ENCODE results near the gene TPD52L2. TPM values are rescaled to one million over a fixed set of nuclear protein-coding genes. Genes with fewer than 3 reads are reported as not detected.

Gene TPD52L2
- total and polyA plus RNA-seq, 4 donors, result 38.5 to 109 (median 69.9) TPM

DNA sequence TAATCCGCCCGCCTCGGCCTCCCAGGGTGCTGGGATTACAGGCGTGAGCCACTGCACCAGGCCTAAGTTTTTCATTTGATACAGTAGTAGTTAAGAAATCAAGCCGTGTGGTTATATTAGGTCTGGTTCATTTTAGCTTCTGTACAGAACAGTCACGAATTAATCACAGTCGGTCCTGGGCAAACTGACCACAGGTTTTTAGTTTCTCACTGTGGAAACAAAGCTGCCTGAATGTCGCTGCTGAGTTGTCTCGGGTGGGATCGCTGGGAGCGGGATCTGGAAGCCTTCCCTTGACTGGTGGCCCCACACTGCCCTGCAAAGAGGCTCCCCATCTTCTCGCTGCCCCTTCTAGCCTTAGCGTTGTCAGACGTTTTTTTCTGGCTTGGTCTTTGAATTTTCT lies 72.5 kb downstream of the TPD52L2 start:
- Histone ChIP-seq H3K36me3 (ENCODE audit: control insufficient read depth, insufficient read depth, low read length) (peaks cover 85% of the 10 kb centered on the region), H3K27me3 (ENCODE audit: control insufficient read depth, insufficient read depth, low read length) (no peaks in the 10 kb centered on the region), H3K9me3 (ENCODE audit: control insufficient read depth, insufficient read depth, low read length) (no peaks in the 10 kb centered on the region), H3K4me1 (ENCODE audit: control insufficient read depth, insufficient read depth, low read length) (peaks cover under 1% of the 10 kb centered on the region), H3K27ac (ENCODE audit: low read depth, low read length) (no peak overlapping the region), H3K4me3 (ENCODE audit: low read depth, low read length) (no peak overlapping the region)
- WGBS (ENCODE audit: insufficient coverage), result 90% methylated on average over 12 of the region's 14 CpGs
- DNase-seq (ENCODE audit: low read depth in 4 of 6, low spot score in 6 of 6), result no peak

- no peaks in the 10 kb centered on the region for H3K27me3 ChIP-seq (ENCODE audit: control insufficient read depth, insufficient read depth, low read length)
- 79% methylated on average over 27 of the region's 33 CpGs for WGBS (ENCODE audit: insufficient coverage)
- H3K27ac ChIP-seq (ENCODE audit: low read depth, low read length), result no peak overlapping the region
- H3K36me3 ChIP-seq (ENCODE audit: control insufficient read depth, insufficient read depth, low read length), result peaks cover 88% of the 10 kb centered on the region
- DNase-seq (ENCODE audit: low read depth in 4 of 6, low spot score in 6 of 6), result no peak
- H3K4me1 ChIP-seq (ENCODE audit: control insufficient read depth, insufficient read depth, low read length), result peaks cover 10% of the 10 kb centered on the region
- H3K9me3 ChIP-seq (ENCODE audit: control insufficient read depth, insufficient read depth, low read length), result no peaks in the 10 kb centered on the region
- no peak overlapping the region for H3K4me3 ChIP-seq (ENCODE audit: low read depth, low read length)
Measured at GRCh38 chr20:63939061-63939935, 74.2 kb downstream of the TPD52L2 start.

- peaks cover 10% of the 10 kb centered on the region for H3K4me1 ChIP-seq (ENCODE audit: control insufficient read depth, insufficient read depth, low read length)
- H3K27ac ChIP-seq (ENCODE audit: low read depth, low read length), result no peak overlapping the region
- no peaks in the 10 kb centered on the region for H3K9me3 ChIP-seq (ENCODE audit: control insufficient read depth, insufficient read depth, low read length)
- no peak for DNase-seq (ENCODE audit: low read depth in 4 of 6, low spot score in 6 of 6)
- H3K27me3 ChIP-seq (ENCODE audit: control insufficient read depth, insufficient read depth, low read length), result no peaks in the 10 kb centered on the region
- 82% methylated on average over 22 of the region's 23 CpGs for WGBS (ENCODE audit: insufficient coverage)
- H3K36me3 ChIP-seq (ENCODE audit: control insufficient read depth, insufficient read depth, low read length), result peaks cover 88% of the 10 kb centered on the region
- H3K4me3 ChIP-seq (ENCODE audit: low read depth, low read length), result no peak overlapping the region
Measured at GRCh38 chr20:63940071-63940471, 75.0 kb downstream of the TPD52L2 start.

GRCh38 chr20:63940472-63941266 lies 75.6 kb downstream of the TPD52L2 start:
- Histone ChIP-seq H3K36me3 (ENCODE audit: control insufficient read depth, insufficient read depth, low read length) (peaks cover 88% of the 10 kb centered on the region), H3K4me3 (ENCODE audit: low read depth, low read length) (no peak overlapping the region), H3K9me3 (ENCODE audit: control insufficient read depth, insufficient read depth, low read length) (no peaks in the 10 kb centered on the region), H3K4me1 (ENCODE audit: control insufficient read depth, insufficient read depth, low read length) (peaks cover 10% of the 10 kb centered on the region), H3K27me3 (ENCODE audit: control insufficient read depth, insufficient read depth, low read length) (no peaks in the 10 kb centered on the region), H3K27ac (ENCODE audit: low read depth, low read length) (no peak overlapping the region)
- no peak for DNase-seq (ENCODE audit: low read depth in 4 of 6, low spot score in 6 of 6)
- 84% methylated on average over 53 of the region's 58 CpGs for WGBS (ENCODE audit: insufficient coverage)

Small RNAs within 50 kb of the gene (small RNA-seq; reads per million reads assigned to genes)
- gene MIR941-2 (ENCODE audit: low replicate concordance), result not detected
- gene MIR941-4 (ENCODE audit: low replicate concordance), result not detected
- not detected for gene MIR941-5 (ENCODE audit: low replicate concordance)
- 0.20 reads per million, percentile 6 among the genes with 10 or more reads in this experiment for gene RNU1-134P (ENCODE audit: low replicate concordance)

Other genes starting within 250 kb of the TPD52L2 start
- gene GMEB2, start 238.2 kb upstream of the TPD52L2 start, total RNA-seq, result 1 to 10 TPM; 5.9 to 9.3 TPM
- 10 to 100 TPM; 11.1 to 12.0 TPM for gene GMEB2, start 238.2 kb upstream of the TPD52L2 start, polyA plus RNA-seq (ENCODE audit: insufficient read length in 2 of 2)
- gene STMN3, start 211.8 kb upstream of the TPD52L2 start, total RNA-seq, result 100 to 1,000 TPM; 137 to 142 TPM
- 100 to 1,000 TPM; 493 to 495 TPM for gene STMN3, start 211.8 kb upstream of the TPD52L2 start, polyA plus RNA-seq (ENCODE audit: insufficient read length in 2 of 2)
- 10 to 100 TPM in 1 of 2 donors, 1 to 10 TPM in 1; 8.1 to 16.9 TPM for gene RTEL1, start 207.0 kb upstream of the TPD52L2 start, total RNA-seq
- 10 to 100 TPM; 21.6 to 29.6 TPM for gene RTEL1, start 207.0 kb upstream of the TPD52L2 start, polyA plus RNA-seq (ENCODE audit: insufficient read length in 2 of 2)
- gene TNFRSF6B, start 168.6 kb upstream of the TPD52L2 start, total RNA-seq, result 1 to 10 TPM; 1.1 to 3.1 TPM
- gene TNFRSF6B, start 168.6 kb upstream of the TPD52L2 start, polyA plus RNA-seq (ENCODE audit: insufficient read length in 2 of 2), result 1 to 10 TPM; 2.8 to 5.2 TPM
- gene ARFRP1, start 157.3 kb upstream of the TPD52L2 start, total RNA-seq, result 10 to 100 TPM; 19.5 to 46.6 TPM
- 10 to 100 TPM; 52.0 to 57.8 TPM for gene ARFRP1, start 157.3 kb upstream of the TPD52L2 start, polyA plus RNA-seq (ENCODE audit: insufficient read length in 2 of 2)
- 10 to 100 TPM in 1 of 2 donors, 1 to 10 TPM in 1; 6.9 to 19.2 TPM for gene ZGPAT, start 157.2 kb upstream of the TPD52L2 start, total RNA-seq
- gene ZGPAT, start 157.2 kb upstream of the TPD52L2 start, polyA plus RNA-seq (ENCODE audit: insufficient read length in 2 of 2), result 10 to 100 TPM; 26.9 to 34.6 TPM
- 1 to 10 TPM; 2.5 to 9.8 TPM for gene LIME1, start 128.6 kb upstream of the TPD52L2 start, total RNA-seq
- gene LIME1, start 128.6 kb upstream of the TPD52L2 start, polyA plus RNA-seq (ENCODE audit: insufficient read length in 2 of 2), result 10 to 100 TPM; 19.6 to 24.5 TPM
- 10 to 100 TPM in 1 of 2 donors, 1 to 10 TPM in 1; 5.5 to 51.0 TPM for gene SLC2A4RG, start 125.5 kb upstream of the TPD52L2 start, total RNA-seq
- 10 to 100 TPM; 55.2 to 79.1 TPM for gene SLC2A4RG, start 125.5 kb upstream of the TPD52L2 start, polyA plus RNA-seq (ENCODE audit: insufficient read length in 2 of 2)
- gene ZBTB46, start 34.0 kb upstream of the TPD52L2 start, total RNA-seq, result 10 to 100 TPM in 1 of 2 donors, 1 to 10 TPM in 1; 8.3 to 13.4 TPM
- gene ZBTB46, start 34.0 kb upstream of the TPD52L2 start, polyA plus RNA-seq (ENCODE audit: insufficient read length in 2 of 2), result 10 to 100 TPM in 1 of 2 donors, 1 to 10 TPM in 1; 9.7 to 13.0 TPM
- gene ABHD16B, start 3.8 kb upstream of the TPD52L2 start, total RNA-seq, result not detected
- not detected for gene ABHD16B, start 3.8 kb upstream of the TPD52L2 start, polyA plus RNA-seq (ENCODE audit: insufficient read length in 2 of 2)
- 10 to 100 TPM; 59.4 to 80.6 TPM for gene DNAJC5, start 29.9 kb downstream of the TPD52L2 start, total RNA-seq
- 100 to 1,000 TPM; 109 to 112 TPM for gene DNAJC5, start 29.9 kb downstream of the TPD52L2 start, polyA plus RNA-seq (ENCODE audit: insufficient read length in 2 of 2)
- 10 to 100 TPM; 14.1 to 31.9 TPM for gene UCKL1, start 91.1 kb downstream of the TPD52L2 start, total RNA-seq
- 10 to 100 TPM; 56.5 to 83.7 TPM for gene UCKL1, start 91.1 kb downstream of the TPD52L2 start, polyA plus RNA-seq (ENCODE audit: insufficient read length in 2 of 2)
- 10 to 100 TPM; 10.6 to 24.2 TPM for gene ZNF512B, start 104.7 kb downstream of the TPD52L2 start, total RNA-seq
- 10 to 100 TPM; 43.7 to 44.7 TPM for gene ZNF512B, start 104.7 kb downstream of the TPD52L2 start, polyA plus RNA-seq (ENCODE audit: insufficient read length in 2 of 2)
- 1 to 10 TPM; 6.9 TPM for gene SAMD10, start 114.4 kb downstream of the TPD52L2 start, total RNA-seq
- 10 to 100 TPM; 41.3 to 42.9 TPM for gene SAMD10, start 114.4 kb downstream of the TPD52L2 start, polyA plus RNA-seq (ENCODE audit: insufficient read length in 2 of 2)
- 10 to 100 TPM; 44.9 to 61.3 TPM for gene PRPF6, start 115.9 kb downstream of the TPD52L2 start, total RNA-seq
- gene PRPF6, start 115.9 kb downstream of the TPD52L2 start, polyA plus RNA-seq (ENCODE audit: insufficient read length in 2 of 2), result 10 to 100 TPM; 89.2 to 92.4 TPM
- 1 to 10 TPM in 1 of 2 donors, under 1 TPM in 1; 0.69 to 1.2 TPM for gene C20orf204, start 170.9 kb downstream of the TPD52L2 start, total RNA-seq
- gene C20orf204, start 170.9 kb downstream of the TPD52L2 start, polyA plus RNA-seq (ENCODE audit: insufficient read length in 2 of 2), result 1 to 10 TPM; 1.3 to 3.1 TPM
- gene SOX18, start 184.4 kb downstream of the TPD52L2 start, total RNA-seq, result 1 to 10 TPM; 2.4 to 2.9 TPM
- 10 to 100 TPM in 1 of 2 donors, 1 to 10 TPM in 1; 8.7 to 12.3 TPM for gene SOX18, start 184.4 kb downstream of the TPD52L2 start, polyA plus RNA-seq (ENCODE audit: insufficient read length in 2 of 2)
- gene TCEA2, start 197.9 kb downstream of the TPD52L2 start, total RNA-seq, result 10 to 100 TPM; 35.9 to 60.0 TPM
- gene TCEA2, start 197.9 kb downstream of the TPD52L2 start, polyA plus RNA-seq (ENCODE audit: insufficient read length in 2 of 2), result 100 to 1,000 TPM; 166 to 170 TPM
- gene RGS19, start 214.2 kb downstream of the TPD52L2 start, total RNA-seq, result 10 to 100 TPM; 10.7 to 13.9 TPM
- 10 to 100 TPM; 21.0 to 21.5 TPM for gene RGS19, start 214.2 kb downstream of the TPD52L2 start, polyA plus RNA-seq (ENCODE audit: insufficient read length in 2 of 2)
- gene OPRL1, start 214.8 kb downstream of the TPD52L2 start, total RNA-seq, result 10 to 100 TPM in 1 of 2 donors, 1 to 10 TPM in 1; 5.2 to 13.9 TPM
- 10 to 100 TPM; 23.4 to 26.3 TPM for gene OPRL1, start 214.8 kb downstream of the TPD52L2 start, polyA plus RNA-seq (ENCODE audit: insufficient read length in 2 of 2)
- gene LKAAEAR1, start 219.1 kb downstream of the TPD52L2 start, total RNA-seq, result 1 to 10 TPM; 1.8 to 2.1 TPM
- 1 to 10 TPM; 7.7 to 8.4 TPM for gene LKAAEAR1, start 219.1 kb downstream of the TPD52L2 start, polyA plus RNA-seq (ENCODE audit: insufficient read length in 2 of 2)
- not detected for gene NPBWR2, start 242.3 kb downstream of the TPD52L2 start, total RNA-seq
- gene NPBWR2, start 242.3 kb downstream of the TPD52L2 start, polyA plus RNA-seq (ENCODE audit: insufficient read length in 2 of 2), result not detected